DMS114 treated with DMSO at 0.1 percent for 48 hours (cell line): ENCODE data around the gene CFAP46.

ENCODE experiments used
- DNase-seq: peaks from one replicate; lab custom pipeline; 2025; ENCODE audit not compliant: unreplicated experiment; lab: John Stamatoyannopoulos, UW

Gene CFAP46

GRCh38 chr10:132865851-132866600 lies 76.3 kb downstream of the CFAP46 start:
- no peak for DNase-seq

- DNase-seq = no peak
These were observed 77.2 kb downstream of the CFAP46 start for GRCh38 chr10:132865171-132865631.

DNA sequence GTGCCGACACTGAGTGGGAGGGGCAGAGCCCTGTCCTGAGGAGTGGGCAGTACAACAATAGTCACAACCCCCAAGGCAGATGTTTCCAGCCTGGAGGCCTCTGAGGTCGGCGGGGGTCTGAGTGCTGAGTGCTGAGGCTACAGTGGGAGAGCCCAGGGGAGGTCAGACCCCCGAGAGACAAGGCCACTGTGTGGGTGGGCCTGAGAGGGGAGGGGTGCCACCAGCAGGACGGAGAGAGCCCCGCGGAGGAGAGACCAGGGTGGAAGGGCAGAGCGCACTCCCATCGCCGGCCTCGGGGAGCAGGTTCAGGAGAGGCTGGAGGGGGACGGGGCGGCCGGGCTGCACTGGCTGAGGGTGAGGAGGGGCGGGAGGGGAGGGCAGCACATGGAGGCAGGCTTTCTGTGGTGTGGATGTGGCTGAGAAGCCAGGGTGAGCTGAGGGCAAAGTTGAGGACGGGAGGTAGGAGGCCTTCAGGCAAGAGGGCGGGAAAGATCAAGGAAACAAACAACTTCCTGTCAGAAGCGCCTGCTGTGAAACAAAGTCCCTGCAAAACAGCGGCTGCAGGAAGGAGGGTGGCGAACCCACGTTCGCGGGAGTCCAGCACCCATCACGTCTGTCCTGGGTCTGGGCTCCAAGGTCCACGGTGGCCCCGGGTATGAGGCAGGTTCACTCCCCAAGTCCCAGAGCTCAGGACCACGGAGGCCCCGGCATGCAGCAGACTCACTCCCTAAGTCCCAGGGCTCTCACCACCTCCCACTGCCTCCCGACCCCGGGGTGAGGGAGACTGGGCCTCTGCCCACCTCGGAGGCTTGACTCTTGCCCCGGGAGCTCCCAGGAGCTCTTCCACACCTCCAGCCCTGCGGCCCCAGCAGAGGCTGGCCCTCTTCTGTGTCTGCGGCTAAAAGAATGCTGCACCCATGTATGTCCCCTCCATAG lies 79.6 kb downstream of the CFAP46 start:
- DNase-seq = no peak

DNA sequence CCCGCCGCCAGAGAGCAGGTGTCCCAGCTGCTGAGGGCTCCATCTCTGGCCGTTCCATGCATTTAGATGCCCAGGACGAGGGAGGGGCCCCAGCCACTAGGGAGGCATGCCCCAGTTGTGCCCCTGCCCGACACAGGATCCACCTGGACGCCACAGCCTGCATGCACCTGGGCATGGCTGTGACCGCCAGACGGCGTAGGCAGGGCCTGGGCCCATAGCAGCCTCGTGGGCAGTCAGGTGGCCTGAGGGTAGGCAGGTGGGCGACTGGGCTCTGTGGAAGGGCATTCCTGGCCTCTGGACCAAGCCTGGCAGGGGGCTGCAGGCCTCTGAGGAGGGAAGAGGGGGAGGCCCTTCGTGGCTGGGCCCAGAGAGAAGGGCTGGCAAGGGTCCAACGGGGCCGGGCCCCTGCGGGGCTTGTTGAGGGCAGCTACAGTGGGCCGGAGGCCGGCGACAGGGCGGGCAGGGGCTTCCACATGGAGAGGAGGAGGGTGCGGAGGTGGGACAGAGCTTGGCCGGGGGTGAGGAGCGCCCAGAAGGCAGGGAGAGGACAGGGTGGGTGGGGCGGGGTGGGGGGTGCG lies 80.4 kb downstream of the CFAP46 start:
- no peak for DNase-seq

GRCh38 chr10:132861116-132861691 lies 81.2 kb downstream of the CFAP46 start:
- no peak for DNase-seq

DNA sequence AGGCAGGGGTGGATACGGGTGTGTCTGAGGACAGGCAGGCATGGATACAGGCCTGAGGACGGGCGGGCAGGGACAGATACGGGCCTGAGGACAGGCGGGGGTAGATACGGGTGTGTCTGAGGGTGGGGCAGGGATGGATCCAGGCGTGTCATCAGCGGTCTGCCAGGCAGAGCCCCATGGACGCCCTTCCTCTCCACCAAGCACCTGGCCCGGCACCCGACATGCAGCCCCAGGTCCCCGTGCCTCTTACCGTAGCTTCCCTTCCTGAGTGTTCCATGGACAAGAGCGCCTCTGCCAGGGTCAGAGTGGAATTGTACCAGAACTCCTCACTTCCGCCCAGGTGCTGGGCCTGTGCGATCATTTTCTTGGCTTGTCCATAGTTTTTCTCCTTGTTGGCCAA lies 81.8 kb downstream of the CFAP46 start:
- no peak for DNase-seq

DNA sequence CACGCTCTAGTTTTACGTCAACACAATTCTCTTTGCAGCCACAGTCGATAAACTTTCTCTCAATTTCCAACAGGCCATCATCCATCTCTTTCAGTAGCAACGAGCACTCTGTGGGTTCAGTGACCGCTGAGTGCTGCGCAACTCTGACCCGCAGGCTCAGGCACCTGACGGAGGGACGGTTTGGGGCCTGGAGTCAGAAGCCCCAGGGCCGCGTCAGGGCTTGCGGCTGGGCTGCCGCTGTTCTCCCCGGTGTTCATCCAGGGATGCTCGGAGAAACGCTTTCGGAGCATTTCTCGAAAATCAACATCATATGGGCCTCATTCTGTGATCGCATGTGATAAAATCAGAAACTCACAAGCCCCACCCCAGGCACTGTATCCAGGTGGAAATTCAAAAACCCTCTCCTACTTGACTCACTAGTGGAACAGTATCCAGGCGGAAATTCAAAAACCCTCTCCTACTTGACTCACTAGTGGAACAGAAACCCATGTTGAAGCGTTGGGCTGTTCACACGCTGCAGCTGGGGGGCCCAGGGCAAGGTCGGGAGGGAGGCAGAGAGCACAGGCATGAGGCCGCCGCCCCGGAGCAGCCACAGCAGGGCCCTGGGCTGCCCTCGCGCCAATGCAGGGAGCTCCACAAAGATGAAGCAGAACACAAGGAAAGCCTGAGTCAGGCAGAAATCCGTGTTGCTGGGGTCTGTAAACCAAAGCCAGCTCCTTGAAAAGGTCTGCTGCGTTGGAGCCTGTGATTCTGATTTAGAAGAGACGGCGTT lies 83.1 kb downstream of the CFAP46 start:
- no peak for DNase-seq

GRCh38 chr10:132858121-132859081 lies 84.0 kb downstream of the CFAP46 start:
- DNase-seq = no peak

DNA sequence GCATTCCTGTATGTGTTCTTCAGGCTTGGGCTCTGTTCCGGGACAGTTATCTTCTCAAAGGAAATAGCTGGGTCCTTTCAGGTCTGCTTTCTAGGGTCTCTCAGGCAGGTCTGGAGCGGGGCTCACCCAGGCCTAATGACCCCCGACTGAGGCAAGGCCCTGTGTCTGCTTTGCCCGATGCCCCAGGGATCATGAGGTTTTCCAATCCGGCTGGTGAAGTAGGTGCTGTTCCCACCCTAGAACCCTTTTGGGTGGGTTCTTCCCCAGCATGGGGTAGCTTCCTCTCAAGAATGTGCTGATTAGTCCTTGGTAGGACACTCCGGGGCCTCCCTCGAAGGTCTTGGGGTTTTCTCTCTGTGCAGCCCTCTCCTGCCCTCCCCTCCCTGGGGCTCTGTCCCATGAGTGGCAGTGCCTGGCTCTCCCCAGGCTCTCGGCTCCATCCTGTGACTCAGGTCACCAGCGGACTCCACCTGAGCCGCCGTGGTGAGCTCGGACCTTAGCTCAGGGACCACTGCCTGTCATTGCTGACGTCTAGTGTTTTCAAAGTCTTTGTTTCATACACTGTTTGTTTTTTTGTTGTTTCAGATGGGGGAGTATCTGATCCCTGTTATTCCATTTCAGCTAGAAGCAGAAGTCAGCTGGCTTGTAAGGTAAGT lies 85.4 kb downstream of the CFAP46 start:
- no peak for DNase-seq

GRCh38 chr10:132855889-132856288 lies 86.5 kb downstream of the CFAP46 start:
- no peak for DNase-seq

DNA sequence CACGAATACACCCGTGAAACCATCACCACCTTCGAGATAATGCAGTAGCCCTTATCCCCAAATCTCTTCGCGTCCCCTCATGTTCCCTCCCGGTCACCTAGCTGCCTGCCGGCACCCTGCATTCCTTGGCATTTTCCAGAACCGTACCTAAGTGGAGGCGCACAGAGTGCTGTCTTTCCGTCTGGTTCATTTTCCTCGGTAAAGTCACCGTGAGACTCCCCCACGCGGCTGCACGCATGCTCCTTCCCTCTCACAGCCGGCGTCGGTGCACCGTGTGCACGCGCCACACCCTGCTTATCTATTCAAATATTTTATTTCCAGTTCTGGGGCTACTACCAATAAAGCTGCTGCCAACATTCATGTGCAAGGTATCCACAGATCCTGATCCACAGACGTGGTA lies 90.9 kb downstream of the CFAP46 start:
- no peak for DNase-seq

- DNase-seq = no peak
These were observed 91.5 kb downstream of the CFAP46 start for GRCh38 chr10:132850896-132851295.

- no peak for DNase-seq
These were observed 92.1 kb downstream of the CFAP46 start for GRCh38 chr10:132850246-132850645.

- no peak for DNase-seq
These were observed 92.8 kb downstream of the CFAP46 start for GRCh38 chr10:132849546-132850031.

- no peak for DNase-seq
These were observed 93.3 kb downstream of the CFAP46 start for GRCh38 chr10:132848951-132849545.

GRCh38 chr10:132848291-132848701 lies 94.1 kb downstream of the CFAP46 start:
- no peak for DNase-seq

DNA sequence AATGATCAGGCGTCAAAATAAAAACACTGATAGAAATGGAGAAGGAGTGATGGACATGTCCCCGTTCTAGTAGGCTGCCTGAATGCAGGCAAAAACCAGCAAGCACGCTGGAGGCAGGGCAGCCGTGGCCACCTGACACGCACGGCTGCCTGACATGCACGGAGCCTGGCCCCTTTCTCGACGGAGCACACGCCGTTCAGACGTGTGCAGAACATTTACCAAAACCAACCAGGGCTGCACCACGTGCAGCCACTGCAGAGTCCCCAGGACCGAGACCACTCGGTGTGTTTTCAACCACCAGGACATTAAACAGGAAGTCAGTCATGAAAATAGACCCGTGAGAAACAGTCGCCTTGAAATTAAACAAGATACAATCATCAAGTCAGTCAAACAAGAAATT lies 94.5 kb downstream of the CFAP46 start:
- DNase-seq = no peak

DNA sequence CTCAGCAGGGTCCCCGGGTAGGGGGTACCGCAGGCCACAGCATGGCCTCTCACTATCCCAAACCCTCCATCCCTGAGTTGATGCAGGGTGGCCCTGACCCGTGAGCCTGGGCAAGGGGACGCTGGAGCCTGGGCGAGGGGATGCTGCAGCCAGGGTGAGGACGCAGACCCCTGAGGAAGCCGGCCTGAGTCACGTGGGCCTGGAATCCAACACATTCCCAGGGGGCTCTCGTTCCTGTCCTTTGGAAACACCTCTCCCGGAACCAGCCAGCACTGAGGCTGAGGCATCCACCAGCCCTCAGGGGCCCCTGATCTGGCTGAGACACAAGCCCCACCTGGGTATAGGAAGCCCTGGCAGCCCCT lies 95.0 kb downstream of the CFAP46 start:
- no peak for DNase-seq
